GM18951 (cell line): ENCODE measurements around the gene LGSN.

Source experiments
- POLR2A ChIP-seq: IDR thresholded peaks from 4 replicates; pipeline ENCODE4 v1.6.1; 2011; ENCODE audit warnings: mild to moderate bottlenecking; ENCODE audit not compliant: insufficient read length, insufficient read depth; ENCODE audit errors: extremely low read depth
- in situ Hi-C: fragments of 300-500 bp; cut with MboI; formaldehyde crosslinking; loops from one replicate; pipeline ENCODE4 v1.12.0; 2022; ENCODE audit warnings: low sequenced_read_pairs, mixed read lengths, inconsistent platforms; ENCODE audit not compliant: unreplicated experiment

LGSN gene

DNA sequence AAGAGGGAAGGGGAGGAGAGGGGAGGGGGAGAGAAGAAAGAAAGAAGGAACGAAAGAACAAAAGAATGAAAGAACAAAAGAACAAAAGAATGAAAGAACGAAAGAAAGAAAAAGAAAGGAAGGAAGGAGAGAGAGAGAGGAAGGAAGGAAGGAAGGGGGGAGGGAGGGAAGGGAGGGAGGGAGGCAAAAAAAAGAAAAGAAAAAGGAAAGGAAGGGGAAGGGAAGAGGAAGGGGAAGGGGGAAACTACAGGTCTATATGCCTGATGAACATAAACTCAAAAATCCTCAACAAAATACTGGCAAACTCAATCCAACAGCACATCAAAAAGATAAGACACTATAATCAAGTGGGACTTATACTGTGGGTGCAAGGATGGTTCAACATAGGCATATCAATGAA is 13.7 kb upstream of the LGSN start:
- TF ChIP-seq POLR2A: no peak
- in situ Hi-C loops: loop anchor here (25.0 kb wide), 1 partner anchor 454 kb away; no protein-coding TSS in a partner anchor

DNA sequence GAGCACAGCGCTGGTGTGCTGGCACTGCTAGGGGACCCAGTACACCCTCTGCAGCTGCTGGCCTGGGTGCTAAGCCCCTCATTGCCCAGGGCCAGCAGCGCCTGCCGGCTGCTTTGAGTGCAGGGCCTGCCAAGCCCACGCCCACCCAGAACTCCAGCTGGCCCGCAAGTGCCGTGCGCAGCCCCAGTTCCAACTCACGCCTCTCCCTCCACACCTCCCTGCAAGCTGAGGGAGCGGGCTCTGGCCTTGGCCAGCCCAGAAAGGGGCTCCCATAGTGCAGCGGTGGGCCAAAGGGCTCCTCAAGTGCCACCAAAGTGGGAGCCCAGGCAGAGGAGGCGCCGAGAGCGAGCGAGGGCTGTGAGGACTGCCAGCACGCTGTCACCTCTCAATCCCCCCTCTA is 6.8 kb upstream of the LGSN start:
- in situ Hi-C loops: loop anchor here (25.0 kb wide), 1 partner anchor 461 kb away; no protein-coding TSS in a partner anchor

DNA sequence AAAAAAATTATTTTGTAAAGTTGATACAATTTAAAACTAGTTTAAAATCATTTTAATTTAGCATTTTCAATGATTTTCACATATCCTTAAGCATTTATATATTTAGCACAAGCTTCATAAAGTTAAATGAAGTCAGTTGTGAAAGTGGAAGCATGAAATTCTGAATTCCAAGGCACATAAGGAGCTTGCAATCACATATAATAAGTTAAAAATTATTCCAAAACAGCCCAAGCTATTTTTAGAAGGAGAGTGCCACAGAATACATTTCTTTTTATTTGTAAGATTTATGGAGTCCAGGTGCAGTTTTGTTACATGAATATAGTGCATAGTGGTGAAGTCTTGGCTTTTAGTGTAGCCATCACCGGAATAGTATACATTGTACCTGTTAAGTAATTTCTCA is 3.2 kb upstream of the LGSN start:
- no peak for TF ChIP-seq POLR2A
- in situ Hi-C loops: no loop called here

DNA sequence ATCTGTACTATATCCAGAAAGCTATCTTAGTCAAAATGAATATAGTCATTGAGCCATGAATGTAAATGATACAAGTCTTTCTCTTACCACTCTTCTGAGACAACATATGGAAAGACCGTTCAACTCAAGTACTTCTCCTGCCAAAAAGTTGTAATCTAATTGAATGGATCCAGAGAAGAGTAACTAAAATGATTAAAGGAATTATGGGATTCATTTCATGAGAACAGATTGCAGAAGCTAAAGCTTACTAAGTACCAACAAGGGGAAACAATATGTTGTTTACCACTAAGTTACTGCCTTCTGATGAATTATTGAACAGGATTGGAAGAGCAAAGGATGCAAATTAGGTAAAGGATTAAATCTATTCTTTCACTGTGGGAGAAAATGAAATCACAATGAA is 2.0 kb upstream of the LGSN start:
- in situ Hi-C loops: no loop called here
- no peak for TF ChIP-seq POLR2A

GRCh38 chr6:63317641-63318040 is 2.1 kb downstream of the LGSN start:
- no peak for TF ChIP-seq POLR2A
- in situ Hi-C loops: no loop called here

DNA sequence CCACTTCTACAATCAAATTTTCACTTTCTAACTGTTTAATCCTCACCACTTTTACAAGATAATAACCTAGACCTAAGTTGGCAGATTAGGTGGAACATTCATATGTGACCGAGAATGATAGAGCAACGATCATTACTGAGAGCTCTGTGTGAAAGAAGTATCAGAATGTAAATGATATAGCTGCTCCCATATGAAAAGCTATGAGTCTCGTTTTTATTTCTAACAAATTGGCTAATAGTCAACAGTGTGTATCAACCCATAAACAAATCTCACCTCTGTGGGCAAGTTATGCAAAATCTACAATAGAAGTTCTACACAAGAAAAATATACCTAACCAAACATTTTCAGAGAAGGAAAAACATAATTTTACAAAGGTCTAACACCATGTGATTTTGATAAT is 3.7 kb downstream of the LGSN start:
- no peak for TF ChIP-seq POLR2A
- in situ Hi-C loops: no loop called here

- TF ChIP-seq POLR2A: no peak
- in situ Hi-C loops: no loop called here
These were observed 6.7 kb downstream of the LGSN start for GRCh38 chr6:63313111-63313510.

DNA sequence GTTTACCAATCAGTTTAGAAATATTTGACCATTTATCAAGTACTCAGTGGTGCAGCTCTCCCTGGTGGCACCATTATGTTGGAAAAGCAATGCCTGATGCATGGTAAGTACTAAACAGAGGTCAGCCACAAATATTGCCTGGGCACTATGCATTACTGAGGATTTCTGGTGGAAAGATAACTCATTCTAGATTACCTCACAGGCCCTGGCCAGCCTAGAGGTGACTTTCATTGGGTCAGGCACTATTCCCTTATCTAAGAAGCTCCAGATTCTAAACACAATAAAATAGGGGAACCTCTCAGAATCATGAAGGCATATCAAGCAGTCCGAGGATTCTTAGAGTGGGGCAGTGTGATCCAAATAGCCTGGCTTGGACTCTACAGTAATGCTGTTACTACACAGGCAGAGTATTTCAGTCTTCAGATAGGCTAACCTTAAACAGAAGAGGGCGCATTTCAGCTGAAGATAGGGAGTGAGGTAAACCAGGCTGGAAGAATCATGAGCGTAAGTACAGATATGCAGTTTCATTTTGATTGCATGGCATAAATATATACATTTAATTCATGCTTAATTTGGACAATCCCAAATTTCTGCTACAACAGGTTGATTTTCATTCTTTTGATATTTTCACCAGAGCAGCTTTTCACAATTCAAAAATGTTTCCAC is 12.1 kb downstream of the LGSN start:
- TF ChIP-seq POLR2A: no peak
- in situ Hi-C loops: no loop called here

DNA sequence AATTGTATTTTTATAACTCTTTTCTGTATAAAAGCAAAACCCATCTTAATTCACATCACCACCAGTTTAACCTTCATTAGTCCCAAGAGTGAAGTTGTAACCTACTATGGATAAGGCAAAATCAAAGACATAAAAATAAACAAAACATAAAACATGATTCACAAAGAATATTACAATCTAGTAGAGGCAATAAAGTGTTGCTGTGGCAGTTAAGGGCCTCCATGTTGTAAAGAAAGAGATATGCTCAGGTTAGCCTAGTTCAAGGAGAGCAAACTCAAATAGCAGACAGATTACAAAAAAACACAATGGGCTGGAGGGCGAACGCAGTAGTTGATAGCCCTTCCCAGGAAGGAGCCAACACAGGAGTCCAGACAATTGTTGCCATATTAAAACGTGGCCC is 13.4 kb downstream of the LGSN start:
- in situ Hi-C loops: no loop called here
- no peak for TF ChIP-seq POLR2A

- in situ Hi-C loops: no loop called here
These were observed 14.5 kb downstream of the LGSN start for GRCh38 chr6:63305277-63305676.

DNA sequence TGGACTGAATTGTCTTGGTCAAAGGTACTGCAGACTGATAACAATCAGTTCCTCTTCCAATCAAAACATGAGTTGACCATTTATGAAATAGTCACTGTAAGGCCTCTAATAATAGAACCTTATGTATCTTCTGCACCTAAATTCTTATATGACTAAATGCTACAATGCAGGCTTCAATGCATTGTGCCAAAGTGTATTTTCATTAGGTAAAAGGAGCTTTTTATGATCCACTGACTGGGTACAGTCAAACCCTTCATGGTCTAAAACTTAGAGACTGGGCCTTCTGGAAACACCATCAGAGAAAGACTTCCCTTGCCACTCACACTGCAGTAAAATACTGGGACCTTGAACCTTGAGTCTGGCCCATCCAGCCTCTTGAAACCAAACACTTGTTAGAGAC is 16.3 kb downstream of the LGSN start:
- in situ Hi-C loops: no loop called here
- no peak for TF ChIP-seq POLR2A

More at GRCh38 chr6:63305277-63305676, 14.5 kb downstream of the LGSN start:
- no peak for TF ChIP-seq POLR2A

DNA sequence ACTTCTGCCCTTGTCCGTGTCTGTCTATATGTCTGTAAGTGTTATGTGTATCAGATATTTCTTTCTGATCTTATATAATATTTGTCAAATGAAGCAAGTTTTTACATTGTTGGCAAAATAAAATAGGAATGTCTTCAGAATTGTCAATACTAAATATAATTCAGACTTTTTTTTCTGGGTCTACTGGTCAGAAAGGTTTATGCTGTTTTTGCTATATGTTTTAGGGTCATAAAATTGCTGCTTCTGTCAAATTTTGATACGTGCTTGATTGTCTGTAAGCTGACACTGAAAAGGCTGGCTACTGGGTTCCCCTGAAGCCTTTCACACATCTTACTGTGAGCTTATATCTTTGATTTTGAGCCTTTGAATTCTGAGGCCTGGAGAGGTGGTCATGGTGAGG is 20.1 kb downstream of the LGSN start:
- in situ Hi-C loops: no loop called here
- no peak for TF ChIP-seq POLR2A

DNA sequence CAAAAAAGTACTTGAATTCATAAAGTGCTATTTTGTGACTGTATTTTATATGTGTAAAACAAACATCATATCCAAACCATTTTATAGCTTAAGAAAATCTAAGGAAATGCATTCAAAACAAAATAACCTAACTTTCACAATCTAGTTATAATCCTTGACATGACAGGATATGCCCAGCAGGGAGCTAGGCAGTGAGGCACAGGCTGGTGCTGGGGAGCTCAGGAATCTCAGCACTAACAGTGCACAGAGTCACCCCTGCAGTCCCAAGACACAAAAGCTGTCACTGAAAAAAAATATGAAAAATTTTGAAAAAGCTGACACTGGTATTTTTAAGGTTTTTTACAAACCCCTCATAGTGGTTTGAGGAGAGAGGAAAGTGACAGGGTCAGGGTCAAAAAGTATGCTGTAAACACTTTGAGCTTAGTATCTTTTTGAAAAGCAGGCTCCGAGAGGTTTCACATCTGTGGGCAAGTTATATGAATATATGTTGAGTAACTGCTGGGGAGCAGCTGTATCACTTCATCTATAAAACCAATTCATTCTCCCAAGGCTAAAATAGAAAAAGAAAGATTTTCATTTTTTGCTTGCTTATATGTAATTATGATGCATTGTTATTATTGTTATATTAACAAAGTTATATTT is 24.1 kb downstream of the LGSN start:
- in situ Hi-C loops: no loop called here
- TF ChIP-seq POLR2A: no peak

DNA sequence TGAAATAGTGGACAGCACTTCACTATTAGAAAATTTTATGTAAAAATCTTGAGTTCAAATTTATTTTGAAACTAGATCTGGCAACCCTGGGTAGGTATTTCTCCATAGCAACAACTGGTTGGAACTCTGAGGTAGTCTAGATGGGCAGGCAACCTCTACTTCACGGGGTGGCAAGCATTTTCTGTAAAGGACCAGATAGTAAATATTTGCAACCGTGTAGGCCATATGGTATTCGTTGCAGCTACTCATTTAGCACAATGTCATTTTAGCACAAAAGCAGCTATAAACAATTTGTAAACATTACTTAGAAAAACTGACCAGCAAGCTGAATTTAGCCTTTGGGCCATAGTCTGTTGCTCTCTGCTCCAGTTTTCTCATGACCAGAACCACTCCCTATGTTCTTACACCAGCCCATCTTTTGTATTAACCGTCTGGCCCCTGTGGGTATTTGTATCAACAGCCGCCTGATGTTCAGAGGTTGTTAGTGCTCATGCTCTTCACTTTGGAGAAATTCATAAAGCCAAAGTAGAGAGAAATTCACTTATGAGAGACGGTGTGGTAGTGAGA is 29.2 kb downstream of the LGSN start:
- no peak for TF ChIP-seq POLR2A
- in situ Hi-C loops: no loop called here
